Tibial nerve (tissue), 4 donors: ENCODE measurements around the gene KRTAP5-8. TPM values are rescaled to one million over a fixed set of nuclear protein-coding genes. Genes with fewer than 3 reads are reported as not detected.
"Not testable (repeated sequence)": the region's sequence is repeated elsewhere in the genome, so short reads cannot be mapped to it uniquely, and the experiment has no call there.

Source experiments
- DNase-seq, 2 donors: peaks; one replicate each; pipeline ENCODE4 v3.0.0-alpha.2; 2019; ENCODE audit warnings: low spot score in 2 of 2
- H3K27ac ChIP-seq, 4 donors: fragments of 200-600 bp; sonication (generic) in 3 of 4; one replicate each; pipeline ENCODE4 v1.5.1; 2017 to 2019; ENCODE audit warnings: mild to moderate bottlenecking in 1 of 4
- H3K27me3 ChIP-seq, 2 donors: fragments of 200-600 bp; sonication (generic) in 1 of 2; one replicate each; pipeline versions ENCODE4 v1.5.1 to v1.6.0; 2017 to 2019
- H3K36me3 ChIP-seq, 3 donors: fragments of 200-600 bp; sonication (generic); one replicate each; pipeline ENCODE4 v1.5.1; 2018 to 2019
- H3K4me1 ChIP-seq, 4 donors: fragments of 200-600 bp; sonication (generic) in 3 of 4; one replicate each; pipeline ENCODE4 v1.5.1; 2017 to 2019
- H3K4me3 ChIP-seq, 4 donors: fragments of 200-600 bp; sonication (generic) in 3 of 4; one replicate each; pipeline ENCODE4 v1.5.1; 2017 to 2019; ENCODE audit warnings: mild to moderate bottlenecking in 1 of 4, moderate library complexity in 1 of 4
- H3K9me3 ChIP-seq, 4 donors: fragments of 200-600 bp; sonication (generic) in 3 of 4; one replicate each; pipeline ENCODE4 v1.5.1; 2017 to 2019
- EP300 ChIP-seq, 2 donors: sonication (generic); formaldehyde crosslinking; IDR thresholded peaks; one replicate each; pipeline ENCODE4 v1.6.1; 2017; ENCODE audit warnings: antibody characterized with exemption in 2 of 2, mild to moderate bottlenecking in 1 of 2
- POLR2A ChIP-seq, 2 donors: fragments of 450-650 bp; IDR thresholded peaks; one replicate each; pipeline ENCODE4 v1.6.1; 2017; ENCODE audit warnings: antibody characterized with exemption in 2 of 2, mild to moderate bottlenecking in 2 of 2, moderate library complexity in 2 of 2
- WGBS, 2 donors: methylation state at CpG; one replicate each; pipeline ENCODE4 v1.1.5; 2018; 5-methylcytosine and 5-hydroxymethylcytosine counted together
- total RNA-seq, 4 donors: library from RNA; depleted of rRNA; stranded (reverse); fragments of >200 nt; gene quantifications; one replicate each; pipeline ENCODE4 v1.1.0, GENCODE V29; 2016
- TF ChIP-seq, protein P1 (sequence below), 5 experiments: fragments of 200-600 bp in 3 of 5; fragments of 450-650 bp in 2 of 5; sonication (generic) in 3 of 5; IDR thresholded peaks; one replicate each; pipeline ENCODE4 v1.5.1; 2016 to 2019; ENCODE audit warnings: antibody characterized with exemption in 5 of 5, mild to moderate bottlenecking in 3 of 5, moderate library complexity in 2 of 5

The KRTAP5-8 gene
- total RNA-seq, 4 donors from 2014 or later: 0.63 to 2.8 TPM; not detected in 2

DNA sequence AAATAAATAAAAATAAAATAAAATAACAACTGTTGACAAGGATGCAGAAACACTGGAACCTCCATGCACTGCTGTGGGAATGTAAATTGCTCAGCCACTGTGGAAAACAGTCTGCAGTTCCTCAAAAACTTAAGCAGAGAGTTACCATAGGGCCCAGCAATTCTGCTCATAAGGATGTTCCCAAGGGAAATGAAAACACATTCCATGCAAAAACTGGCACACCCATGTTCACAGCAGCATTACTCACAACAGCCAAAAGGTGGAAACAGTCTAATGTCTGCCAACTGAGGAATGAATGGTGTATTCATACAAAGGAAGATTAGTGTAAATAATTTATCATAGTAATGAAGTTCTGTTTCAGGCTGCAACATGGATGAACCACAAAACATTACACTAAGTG lies 24.3 kb downstream of the KRTAP5-8 start:
- H3K4me3 ChIP-seq: no peak overlapping the region
- peaks cover 0 to 9% (median 0%) of the 10 kb centered on the region in 4 donors for H3K9me3 ChIP-seq
- H3K27ac ChIP-seq: no peak overlapping the region
- no peak for DNase-seq
- no peaks in the 10 kb centered on the region for H3K4me1 ChIP-seq
- H3K36me3 ChIP-seq: no peaks in the 10 kb centered on the region
- TF ChIP-seq EP300 (IDR thresholded peaks at IDR 0.05) (no peak), POLR2A (IDR thresholded peaks at IDR 0.05) (no peak)
- TF ChIP-seq, protein P1, sequence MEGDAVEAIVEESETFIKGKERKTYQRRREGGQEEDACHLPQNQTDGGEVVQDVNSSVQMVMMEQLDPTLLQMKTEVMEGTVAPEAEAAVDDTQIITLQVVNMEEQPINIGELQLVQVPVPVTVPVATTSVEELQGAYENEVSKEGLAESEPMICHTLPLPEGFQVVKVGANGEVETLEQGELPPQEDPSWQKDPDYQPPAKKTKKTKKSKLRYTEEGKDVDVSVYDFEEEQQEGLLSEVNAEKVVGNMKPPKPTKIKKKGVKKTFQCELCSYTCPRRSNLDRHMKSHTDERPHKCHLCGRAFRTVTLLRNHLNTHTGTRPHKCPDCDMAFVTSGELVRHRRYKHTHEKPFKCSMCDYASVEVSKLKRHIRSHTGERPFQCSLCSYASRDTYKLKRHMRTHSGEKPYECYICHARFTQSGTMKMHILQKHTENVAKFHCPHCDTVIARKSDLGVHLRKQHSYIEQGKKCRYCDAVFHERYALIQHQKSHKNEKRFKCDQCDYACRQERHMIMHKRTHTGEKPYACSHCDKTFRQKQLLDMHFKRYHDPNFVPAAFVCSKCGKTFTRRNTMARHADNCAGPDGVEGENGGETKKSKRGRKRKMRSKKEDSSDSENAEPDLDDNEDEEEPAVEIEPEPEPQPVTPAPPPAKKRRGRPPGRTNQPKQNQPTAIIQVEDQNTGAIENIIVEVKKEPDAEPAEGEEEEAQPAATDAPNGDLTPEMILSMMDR (IDR thresholded peaks at IDR 0.05): no peak
- no peaks in the 10 kb centered on the region for H3K27me3 ChIP-seq

DNA sequence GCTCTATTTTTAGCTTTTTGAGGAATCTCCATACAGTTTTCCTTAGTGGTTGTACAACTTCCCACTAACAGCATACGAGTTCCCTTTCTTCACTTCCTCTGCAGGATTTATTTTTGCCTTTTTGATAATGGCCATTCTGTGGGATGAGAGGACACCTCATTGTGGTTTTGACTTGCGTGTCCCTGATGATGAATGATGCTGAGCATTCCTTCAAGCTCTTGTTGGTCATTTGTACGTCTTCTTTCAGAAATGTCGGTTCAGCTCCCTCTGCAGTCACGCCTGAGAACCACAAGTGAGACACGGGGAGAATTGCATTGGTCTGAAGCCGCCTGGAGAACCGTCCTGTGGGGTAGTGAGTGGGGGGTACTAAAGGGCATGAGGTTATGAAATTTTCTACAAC lies 25.6 kb downstream of the KRTAP5-8 start:
- DNase-seq: no peak
- Histone ChIP-seq H3K36me3 (no peaks in the 10 kb centered on the region), H3K27ac (no peak overlapping the region), H3K4me3 (no peak overlapping the region), H3K4me1 (no peaks in the 10 kb centered on the region), H3K27me3 (no peaks in the 10 kb centered on the region), H3K9me3 (peaks cover 0 to 9% (median 0%) of the 10 kb centered on the region in 4 donors)
- 18 to 22% methylated on average over 8 of the region's 8 CpGs for WGBS, 2 donors
- TF ChIP-seq, protein P1 (IDR thresholded peaks at IDR 0.05): no peak
- TF ChIP-seq POLR2A (IDR thresholded peaks at IDR 0.05) (no peak), EP300 (IDR thresholded peaks at IDR 0.05) (no peak)

DNA sequence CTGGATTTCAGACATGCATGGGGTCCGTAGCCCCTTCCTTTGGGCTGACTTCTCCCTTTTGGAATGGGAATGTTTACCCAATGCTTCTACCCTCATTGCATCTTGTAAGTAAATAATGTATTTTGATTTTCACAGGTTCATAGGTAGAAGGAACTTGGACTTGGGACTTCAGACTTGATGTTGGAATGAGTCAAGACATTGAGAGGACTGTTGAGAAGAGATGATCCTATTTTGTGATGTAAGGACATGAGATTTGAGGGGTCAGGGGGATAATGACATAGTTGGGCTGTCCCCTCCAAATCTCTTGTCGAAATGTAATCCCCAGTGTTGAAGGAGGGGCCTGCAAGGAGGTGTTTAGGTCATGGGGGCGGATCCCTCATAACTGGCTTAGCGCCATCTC lies 26.6 kb downstream of the KRTAP5-8 start:
- WGBS, 2 donors: 76 to 83% methylated on average over 3 to 4 of the region's 4 CpGs
- TF ChIP-seq POLR2A (IDR thresholded peaks at IDR 0.05) (no peak), EP300 (IDR thresholded peaks at IDR 0.05) (no peak)
- TF ChIP-seq, protein P1 (IDR thresholded peaks at IDR 0.05): no peak
- Histone ChIP-seq H3K36me3 (no peaks in the 10 kb centered on the region), H3K27me3 (no peaks in the 10 kb centered on the region), H3K4me3 (no peak overlapping the region), H3K9me3 (peaks cover 0 to 9% (median 0%) of the 10 kb centered on the region in 4 donors), H3K27ac (no peak overlapping the region), H3K4me1 (no peaks in the 10 kb centered on the region)
- no peak for DNase-seq

DNA sequence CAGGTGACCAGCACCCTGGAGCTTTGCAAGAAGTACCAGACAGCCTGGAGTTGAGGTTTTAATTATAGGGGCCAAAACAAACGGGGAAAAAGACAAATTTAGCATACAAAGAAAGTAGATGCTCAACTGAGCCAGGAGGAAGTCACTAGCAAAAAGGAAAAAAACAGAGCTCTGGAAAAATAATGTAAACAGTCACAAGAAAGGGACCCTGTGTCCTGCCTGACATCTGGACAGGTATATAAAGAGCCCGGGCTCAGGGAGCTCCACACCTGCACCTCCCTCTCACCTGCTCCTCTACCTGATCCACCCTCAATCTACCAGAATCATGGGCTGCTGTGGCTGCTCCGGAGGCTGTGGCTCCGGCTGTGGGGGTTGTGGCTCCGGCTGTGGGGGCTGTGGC lies 27.4 kb downstream of the KRTAP5-8 start, which contains the start of gene KRTAP5-10:
Gene KRTAP5-10, plus strand, starts transcription at position 301 of the 400 bp plus-strand sequence. Its CDS starts 25 bp downstream, at position 326.
- Histone ChIP-seq H3K4me3 (no peak within 1 kb of the TSS), H3K36me3 (no peaks in the 10 kb centered on the region), H3K4me1 (no peaks in the 10 kb centered on the region), H3K9me3 (peaks cover 0 to 9% (median 0%) of the 10 kb centered on the region in 4 donors), H3K27ac (no peak within 1 kb of the TSS), H3K27me3 (no peaks in the 10 kb centered on the region)
- WGBS, 2 donors: 34 to 60% methylated on average over 2 to 4 of the region's 5 CpGs
- no peak for DNase-seq
- TF ChIP-seq, protein P1 (IDR thresholded peaks at IDR 0.05): no peak
- no peak for TF ChIP-seq POLR2A (IDR thresholded peaks at IDR 0.05)
- TF ChIP-seq EP300 (IDR thresholded peaks at IDR 0.05): no peak

DNA sequence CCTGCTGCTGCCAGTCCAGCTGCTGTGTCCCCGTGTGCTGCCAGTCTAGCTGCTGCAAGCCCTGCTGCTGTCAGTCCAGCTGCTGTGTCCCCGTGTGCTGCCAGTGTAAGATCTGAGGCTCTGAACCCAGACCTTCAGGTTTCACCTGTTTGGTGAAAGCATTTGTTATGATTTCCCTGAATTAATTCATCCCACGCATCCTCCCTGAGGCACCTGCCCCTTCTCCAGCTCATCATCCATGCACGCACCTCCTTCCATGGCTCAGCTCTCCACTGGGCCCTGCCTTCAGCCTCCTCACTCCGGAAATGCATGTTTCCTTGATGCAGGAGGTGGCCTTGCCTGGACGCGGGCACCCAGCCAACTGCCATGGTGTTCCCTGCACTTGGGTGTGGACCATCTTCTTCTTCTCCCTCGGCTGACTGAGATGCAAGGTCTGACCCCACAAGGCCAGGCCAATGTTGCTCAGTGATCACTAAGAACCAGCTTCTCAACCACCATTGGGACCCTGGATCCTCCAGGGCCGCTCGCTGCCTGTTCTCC lies 28.3 kb downstream of the KRTAP5-8 start:
- no peak for DNase-seq
- Histone ChIP-seq H3K4me1 (no peaks in the 10 kb centered on the region), H3K27ac (no peak overlapping the region), H3K36me3 (no peaks in the 10 kb centered on the region), H3K9me3 (peaks cover 0 to under 1% (median 0%) of the 10 kb centered on the region in 4 donors), H3K4me3 (no peak overlapping the region), H3K27me3 (no peaks in the 10 kb centered on the region)
- TF ChIP-seq EP300 (IDR thresholded peaks at IDR 0.05) (no peak), POLR2A (IDR thresholded peaks at IDR 0.05) (no peak)
- TF ChIP-seq, protein P1 (IDR thresholded peaks at IDR 0.05): no peak
- 70 to 81% methylated on average over 9 to 10 of the region's 10 CpGs for WGBS, 2 donors

DNA sequence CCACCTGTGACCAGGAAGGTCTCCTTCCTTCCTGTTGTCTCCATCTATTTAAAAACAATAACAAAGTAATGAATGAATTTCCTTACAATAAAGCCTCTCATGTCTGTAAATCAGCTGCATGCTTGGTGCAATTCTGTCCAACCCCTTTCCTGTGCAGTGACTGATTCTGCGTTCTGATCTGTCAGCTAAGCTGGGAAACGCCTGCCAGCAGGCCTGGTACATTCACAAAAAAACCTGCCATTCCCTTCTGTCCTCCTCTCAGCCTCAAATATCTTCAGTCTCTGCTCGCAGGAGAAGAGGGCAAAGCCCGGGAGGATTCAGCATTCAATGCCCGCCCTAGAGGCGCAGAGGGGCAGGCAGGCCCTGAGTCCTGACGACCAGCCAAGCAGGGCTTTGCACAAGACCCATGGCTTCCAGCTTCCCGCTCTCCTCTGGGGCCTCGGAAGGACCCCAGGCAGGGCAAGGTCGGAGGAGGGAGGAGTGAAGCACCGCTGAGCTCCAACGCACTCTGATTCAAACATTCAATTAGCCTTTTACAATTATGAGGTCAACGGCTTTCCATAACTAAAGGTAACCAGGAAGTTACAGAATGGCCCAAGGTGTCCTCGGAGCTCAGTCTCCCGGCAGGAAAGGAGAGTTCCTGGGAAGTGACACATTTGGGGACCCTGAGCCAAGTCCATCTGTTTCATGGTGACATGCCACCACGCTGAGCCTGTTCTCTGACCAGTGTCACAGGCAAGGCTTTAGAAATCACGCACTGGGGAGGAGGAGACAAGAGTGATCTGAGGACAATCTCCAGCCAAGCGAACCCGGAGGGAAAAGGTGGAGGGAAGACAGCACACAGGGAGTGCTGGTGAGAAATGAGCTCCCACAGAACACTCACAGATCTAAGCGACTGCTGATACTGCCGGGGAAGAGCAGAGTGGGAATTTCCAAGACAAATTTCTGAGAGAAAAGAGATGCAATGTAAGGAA lies 29.1 kb downstream of the KRTAP5-8 start:
- H3K36me3 ChIP-seq, H3K4me3 ChIP-seq, H3K4me1 ChIP-seq, H3K27ac ChIP-seq, DNase-seq, H3K9me3 ChIP-seq, H3K27me3 ChIP-seq: not testable (repeated sequence)
- 48 to 57% methylated on average over 18 to 19 of the region's 21 CpGs for WGBS, 2 donors

DNA sequence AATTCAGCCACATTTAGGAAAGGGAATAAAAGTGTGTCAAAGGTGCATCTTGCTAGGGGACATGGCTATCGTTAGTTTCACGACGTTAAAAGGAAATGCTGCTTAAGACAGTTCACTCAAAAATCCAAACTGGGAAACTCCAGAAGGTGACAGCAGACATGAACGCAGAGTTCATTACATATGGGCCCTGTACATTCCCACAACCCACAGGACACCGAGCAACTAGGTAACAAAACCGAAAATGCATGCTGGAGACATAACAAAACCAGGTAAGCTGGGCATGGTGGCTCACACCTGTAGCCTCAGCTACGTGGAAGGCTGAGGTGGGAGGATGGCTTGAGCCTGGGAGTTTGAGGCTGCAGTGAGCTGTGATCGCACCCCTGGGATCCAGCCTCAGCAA lies 29.8 kb downstream of the KRTAP5-8 start:
- not testable (repeated sequence) for H3K27me3 ChIP-seq, H3K27ac ChIP-seq, H3K9me3 ChIP-seq, H3K4me3 ChIP-seq, H3K36me3 ChIP-seq, DNase-seq, H3K4me1 ChIP-seq
- WGBS, 2 donors: 32 to 41% methylated on average over 7 of the region's 8 CpGs
